Left lobe of liver (tissue), 2 donors: ENCODE measurements around the gene GNLY. TPM values are rescaled to one million over a fixed set of nuclear protein-coding genes. Genes with fewer than 3 reads are reported as not detected.
"Not testable (repeated sequence)": the region's sequence is repeated elsewhere in the genome, so short reads cannot be mapped to it uniquely, and the experiment has no call there.

Experiments
- ATAC-seq: fragments of 200-7000 bp; cut with Tn5 transposase; one replicate; pipeline ENCODE4 v1.9.1; 2020; ENCODE audit warnings: mild to moderate bottlenecking, moderate library complexity
- DNase-seq: peaks from one replicate; pipeline ENCODE4 v3.0.0-alpha.2; 2020; ENCODE audit warnings: low spot score
- total RNA-seq: library from RNA; stranded (reverse); gene quantifications from one replicate; pipeline ENCODE4 v1.2.1, GENCODE V29; 2021
- donor health status: DM: no; HTN: no; CAD: no; lungs with moderate emphysema.
- donor health status: DM: no; HTN: yes; CAD: no.

The GNLY gene
- total RNA-seq, 1 donor from 2014 or later: 0.68 TPM

DNA sequence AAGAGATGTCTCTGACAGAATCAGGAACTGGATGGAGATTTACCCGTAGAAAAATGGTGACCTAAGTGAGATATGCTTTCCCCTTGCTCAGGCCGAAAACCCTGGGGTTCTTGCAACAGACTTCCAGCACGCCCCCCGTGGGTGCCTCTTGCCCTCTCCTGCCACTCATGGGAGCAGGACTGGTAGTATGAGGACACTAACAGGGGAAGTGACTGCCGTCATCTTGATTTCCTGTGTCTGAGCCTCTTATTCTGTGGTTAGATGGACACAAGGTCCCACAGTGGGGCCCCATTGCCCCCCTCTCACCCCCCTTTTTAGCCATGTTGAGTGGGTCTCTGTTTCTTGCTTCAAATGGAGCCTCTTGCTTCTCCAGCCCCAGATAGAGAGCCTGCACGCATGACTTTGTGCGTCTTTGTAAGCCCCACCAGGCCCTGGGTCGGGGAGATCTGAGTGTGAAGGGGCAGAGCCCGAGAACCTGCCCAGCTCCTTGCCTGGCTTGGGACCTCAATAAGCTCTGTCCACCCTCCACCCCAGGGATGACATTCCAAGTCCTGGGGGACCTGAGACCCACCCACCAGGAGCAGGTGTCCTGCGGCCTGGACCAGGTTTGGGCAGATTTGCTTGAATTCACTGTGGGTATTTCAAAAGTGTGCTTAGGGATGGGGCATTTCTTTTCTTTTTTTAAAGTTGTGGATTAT, 12.6 kb downstream of the GNLY start:
- DNase-seq (peak; percentile 47), ATAC-seq (no peak)

DNA sequence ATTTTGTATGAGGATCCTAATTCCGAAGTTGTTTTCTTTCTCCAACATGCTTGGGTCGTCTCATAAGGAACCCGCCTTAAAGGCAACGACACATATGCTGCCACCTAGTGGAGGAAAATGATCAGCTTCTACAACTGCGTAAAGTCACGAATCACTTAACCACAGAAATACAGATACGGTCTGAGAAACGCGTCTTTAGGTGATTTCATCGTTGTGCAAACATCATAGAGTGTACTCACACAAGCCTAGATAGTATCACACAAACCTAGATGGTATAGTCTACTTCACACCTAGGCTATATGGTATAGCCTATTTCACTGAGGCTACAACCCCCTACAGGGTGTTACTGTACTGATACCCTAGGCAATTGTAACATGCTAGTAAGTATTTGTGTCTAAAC, 13.1 kb downstream of the GNLY start:
- ATAC-seq (peak; percentile 67), DNase-seq (peak; percentile 57)

DNA sequence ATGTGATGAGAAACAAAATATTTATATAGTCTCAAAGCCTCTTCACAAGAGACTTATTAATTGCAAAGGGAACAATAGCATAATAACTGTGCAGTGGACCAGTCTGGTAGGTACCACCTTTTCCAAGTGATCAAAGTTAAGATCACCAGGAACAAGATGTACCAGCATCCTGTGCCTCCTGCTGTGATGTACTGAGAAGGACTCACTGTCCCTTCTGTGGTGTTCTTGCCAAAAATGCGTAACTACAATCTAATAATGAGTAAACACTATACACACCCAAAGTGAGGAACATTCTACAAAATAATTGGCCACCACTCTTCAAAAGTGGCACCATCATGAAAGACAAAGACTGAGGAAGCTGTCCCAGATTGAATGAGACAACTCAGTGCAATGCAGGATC, 14.5 kb downstream of the GNLY start:
- DNase-seq (peak; percentile 46), ATAC-seq (peak; percentile 2)

DNA sequence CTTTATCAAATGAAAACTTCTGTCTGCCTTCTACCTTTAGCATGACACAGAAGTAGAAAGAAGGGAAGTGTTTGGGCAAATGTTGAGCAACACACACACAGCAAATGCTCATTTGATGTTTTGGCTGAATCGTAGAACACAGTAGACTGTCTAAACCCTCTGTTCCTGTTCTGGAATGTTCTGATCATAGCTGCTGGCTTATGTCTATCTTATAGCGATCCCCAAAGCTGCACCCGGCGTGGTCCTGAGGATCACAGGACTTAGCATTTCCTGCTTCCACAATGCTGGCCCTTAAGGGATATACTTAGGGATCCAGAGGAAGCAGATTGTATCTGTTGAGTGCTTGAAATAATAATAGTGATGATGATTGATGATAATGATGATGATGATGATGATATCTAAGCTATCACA, 15.2 kb downstream of the GNLY start:
- DNase-seq: peak; percentile 45
- ATAC-seq: peak; percentile 16

DNA sequence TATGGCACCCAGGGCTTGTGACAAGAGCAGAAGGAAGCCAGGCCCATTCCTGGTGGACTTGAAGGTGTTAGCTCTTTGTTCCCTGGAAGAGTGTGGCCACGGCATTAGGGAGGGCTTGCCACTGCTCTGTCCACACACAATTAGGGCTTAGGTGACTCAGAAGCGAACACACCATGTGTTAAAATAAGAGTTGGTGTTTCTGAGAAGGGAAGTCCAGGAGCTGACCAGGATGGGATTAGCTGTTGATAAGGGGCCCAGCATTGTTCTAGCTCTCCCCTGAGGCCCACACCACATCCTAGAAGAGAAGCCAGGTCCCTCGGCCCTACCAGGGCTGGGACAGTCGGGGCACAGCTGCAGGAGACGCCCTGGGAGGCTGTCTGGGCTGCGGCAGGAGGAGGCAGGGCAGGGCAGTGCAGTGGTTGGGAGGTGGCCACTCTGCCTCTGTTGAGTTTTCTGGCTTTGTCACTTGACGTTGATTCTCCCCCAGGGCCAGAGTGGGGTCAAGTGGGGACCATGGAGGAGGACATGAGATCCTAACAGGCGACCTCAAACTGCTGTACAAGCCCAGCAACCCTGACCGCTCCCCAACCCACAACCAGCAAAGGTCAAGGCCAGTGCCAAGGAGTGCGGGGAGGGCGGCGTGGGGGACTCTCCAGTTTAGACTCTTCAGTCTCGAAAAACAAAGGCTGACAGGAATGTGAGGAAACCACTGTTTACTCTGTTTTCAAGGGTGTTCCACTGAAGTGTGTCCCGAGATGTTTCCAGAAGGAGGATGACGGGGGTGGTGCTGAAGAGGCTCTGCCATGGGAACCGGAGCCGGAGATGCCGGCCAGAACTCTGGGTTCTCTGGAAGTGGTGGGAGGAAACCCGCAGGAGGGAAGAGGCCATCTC, 16.8 kb downstream of the GNLY start:
- ATAC-seq (no peak), DNase-seq (peak; percentile 44)

DNA sequence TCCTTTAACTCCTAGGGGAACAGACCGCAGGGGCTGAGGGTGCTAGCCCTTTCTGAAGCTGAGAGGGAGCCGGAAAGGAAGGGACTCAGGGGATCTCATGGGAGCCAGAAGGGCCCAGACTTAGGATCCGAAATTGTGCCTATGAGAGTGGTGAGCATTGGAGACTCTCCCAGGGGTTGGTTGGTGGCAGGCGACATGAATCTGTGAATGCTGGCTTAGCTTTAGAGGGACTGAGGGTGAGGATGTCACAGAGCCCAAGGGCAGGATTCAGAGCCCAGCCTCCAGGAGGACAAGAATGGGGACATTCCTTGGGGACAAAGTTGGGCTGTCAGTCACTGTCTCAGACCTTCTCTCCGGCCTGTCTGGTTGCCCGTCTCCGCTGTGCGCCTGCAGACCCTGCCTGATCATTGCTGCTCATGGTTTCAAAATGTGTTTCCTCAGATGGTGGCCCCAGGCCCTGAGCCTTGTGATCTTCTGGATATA, 17.5 kb downstream of the GNLY start:
- peak; percentile 42 for DNase-seq
- ATAC-seq: no peak

DNA sequence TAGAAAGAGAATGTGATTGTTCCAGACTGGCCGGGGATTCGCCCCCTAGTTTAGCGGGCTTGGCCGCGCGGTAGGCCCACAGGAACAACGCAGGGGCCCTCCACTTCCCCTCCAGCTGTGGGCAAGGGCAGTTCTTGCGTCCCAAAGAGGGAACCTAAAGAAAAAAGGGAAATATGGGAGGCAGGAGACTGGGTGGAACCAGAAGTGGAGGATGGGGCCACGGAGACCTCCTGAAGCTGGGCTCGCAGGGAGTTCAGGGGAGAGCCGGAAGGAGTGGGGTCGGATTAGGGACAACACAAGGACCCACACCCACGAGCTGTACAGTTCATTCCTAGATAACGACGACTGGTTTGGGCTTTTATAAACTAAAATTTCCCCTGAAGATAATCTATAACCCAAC, 18.2 kb downstream of the GNLY start:
- ATAC-seq (no peak), DNase-seq (peak; percentile 48)

DNA sequence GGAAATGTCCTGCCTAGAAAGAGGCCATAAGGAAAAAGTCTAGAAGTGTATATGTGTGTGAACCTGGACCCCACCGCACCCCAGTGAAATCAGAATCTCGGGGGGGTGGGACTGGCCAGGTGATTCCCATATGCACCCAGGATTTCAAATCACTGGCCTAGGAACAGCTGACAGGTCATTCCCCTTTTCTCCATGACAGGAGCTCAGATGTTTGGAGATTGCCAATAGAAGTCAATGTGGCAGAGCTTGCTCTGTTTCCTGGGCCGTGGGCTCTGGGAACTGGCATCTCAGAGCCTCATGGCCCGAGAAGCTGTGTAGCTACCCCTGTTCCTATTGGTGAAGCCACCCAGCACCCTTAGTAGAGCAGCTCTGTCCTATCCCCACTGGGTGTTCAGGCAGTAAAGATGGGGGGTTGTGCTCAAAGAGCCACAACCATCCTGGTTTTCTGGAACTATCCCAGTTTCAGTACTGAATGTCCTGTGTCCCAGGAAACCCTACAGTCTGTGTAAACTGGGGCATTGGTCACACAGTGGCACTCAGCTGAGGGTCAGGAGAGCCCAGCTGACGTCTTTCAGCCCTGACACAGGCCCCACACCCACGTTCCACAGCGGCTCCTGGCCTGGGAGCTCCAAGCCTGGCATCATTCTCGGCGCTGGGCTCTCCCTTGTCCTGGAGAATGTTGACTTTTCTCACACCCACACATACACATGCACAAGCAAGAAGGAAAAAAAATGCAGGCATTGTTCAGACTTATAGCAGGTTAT, 18.9 kb downstream of the GNLY start:
- DNase-seq: peak; percentile 96
- ATAC-seq: peak; percentile 85

DNA sequence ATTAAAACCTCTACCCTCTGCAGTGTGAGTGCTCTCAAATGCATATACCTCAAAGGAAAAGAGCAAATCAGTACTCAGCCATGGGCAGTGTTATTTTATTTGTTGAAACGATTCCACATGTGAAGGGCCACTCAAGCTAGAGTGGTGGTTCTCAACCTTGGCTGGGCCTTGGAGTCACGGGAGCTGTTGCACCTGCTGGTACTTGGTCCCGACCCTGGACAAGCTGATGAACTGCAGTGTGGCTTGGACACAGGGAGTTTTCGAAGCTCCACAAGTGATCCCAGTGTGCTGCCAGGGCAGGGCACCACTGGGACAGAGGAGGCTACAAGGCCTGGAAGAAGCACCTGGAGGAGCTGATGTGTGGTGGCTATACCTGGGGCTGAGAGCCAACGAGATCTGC, 19.7 kb downstream of the GNLY start:
- DNase-seq (peak; percentile 55), ATAC-seq (peak; percentile 5)

DNA sequence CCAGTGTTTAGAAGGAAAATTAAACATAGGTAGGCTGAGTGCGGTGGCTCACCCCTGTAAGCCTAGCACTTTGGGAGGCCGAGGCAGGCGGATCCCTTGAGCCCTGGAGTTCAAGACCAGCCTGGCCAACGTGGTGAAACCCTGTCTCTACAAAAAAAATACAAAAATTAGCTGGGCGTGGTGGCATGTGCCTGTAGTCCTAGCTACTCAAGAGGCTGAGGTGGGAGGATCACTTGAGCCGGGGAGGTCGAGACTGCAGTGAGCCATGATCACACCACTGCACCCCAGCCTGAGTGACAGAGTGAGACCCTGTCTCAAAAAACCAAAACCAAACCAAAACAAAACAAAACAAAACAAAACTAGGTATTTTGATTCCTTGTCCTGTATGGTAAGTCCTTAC, 20.3 kb downstream of the GNLY start:
- peak; percentile 34 for DNase-seq
- ATAC-seq: not testable (repeated sequence)

DNA sequence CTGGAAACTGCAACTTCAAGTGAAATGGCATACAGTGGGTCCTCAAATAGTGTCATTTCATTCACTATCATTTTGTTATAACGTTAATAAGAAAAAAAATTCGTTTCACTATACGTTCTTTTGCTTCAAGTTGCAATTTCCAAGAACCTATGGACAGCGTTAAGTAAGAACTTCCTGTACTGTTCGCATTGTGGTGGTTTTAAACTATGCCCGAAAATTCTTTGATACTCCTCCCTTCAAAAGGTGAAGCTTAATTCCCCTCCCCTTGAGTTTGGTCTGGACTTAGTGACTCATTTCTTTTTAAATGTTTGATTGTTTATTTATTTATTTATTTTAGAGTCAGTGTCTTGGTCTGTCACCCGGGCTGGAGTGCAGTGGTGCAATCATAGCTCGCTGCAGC, 20.7 kb downstream of the GNLY start:
- DNase-seq: no peak
- no peak for ATAC-seq

DNA sequence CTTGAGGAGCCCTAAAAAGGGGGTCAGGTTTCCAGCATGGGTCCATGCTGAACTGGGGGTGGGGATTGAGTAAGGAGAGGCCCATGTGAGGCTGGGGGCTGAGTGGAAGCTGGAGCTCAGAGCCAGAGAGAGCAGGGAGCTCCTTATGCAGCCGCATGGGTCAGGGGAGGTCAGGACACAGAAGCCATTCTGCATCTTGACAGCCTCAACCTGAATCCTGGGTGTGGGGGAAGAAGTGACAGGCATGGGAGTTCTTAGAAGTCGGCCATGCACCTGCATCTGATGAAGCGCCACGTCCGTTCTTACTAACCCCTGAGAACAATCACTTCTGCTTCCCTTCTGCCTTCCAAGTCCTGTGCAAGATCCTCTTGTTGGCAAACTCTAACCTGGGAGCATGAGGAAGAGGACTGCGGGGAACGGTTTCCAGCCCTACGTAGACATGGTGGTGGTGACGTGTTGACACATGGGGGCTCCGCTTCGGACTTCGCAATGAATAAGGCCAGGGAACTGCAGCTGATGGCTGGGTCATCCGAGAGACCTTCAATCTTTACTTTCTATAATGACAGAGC, 22.3 kb downstream of the GNLY start:
- DNase-seq (no peak), ATAC-seq (no peak)

DNA sequence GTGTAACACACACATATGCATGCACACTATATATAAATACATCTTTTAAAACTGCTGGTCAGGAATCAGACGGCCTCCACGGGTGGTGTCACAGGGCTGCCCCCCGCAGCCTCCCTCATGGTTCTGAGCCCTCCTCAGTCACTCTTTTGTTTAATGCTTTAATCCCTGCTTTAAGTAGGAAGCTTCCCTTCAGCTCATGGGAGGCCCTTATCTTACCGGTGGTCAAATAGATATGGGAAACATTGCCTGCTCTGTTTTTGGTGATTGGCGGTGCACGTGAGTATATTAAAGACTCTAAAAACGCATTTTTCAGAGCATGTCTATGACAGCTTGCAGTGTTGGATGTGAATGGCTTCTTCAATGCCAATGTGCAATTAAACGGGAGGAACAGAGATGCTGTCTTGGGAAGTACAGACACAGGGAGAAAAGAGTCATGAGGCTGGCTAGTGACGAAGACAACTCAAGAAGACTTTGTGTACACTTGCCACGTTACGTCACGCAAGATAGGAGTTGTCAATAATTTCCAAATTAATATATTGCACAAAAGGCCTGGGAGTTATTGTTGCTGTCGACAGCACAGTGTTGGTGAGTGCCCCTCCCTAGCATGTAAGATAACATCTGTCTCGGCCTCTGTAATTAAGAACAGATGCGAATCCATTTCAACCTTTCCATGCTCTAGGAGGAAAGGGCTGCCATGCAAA, 23.3 kb downstream of the GNLY start:
- no peak for ATAC-seq
- DNase-seq: no peak

DNA sequence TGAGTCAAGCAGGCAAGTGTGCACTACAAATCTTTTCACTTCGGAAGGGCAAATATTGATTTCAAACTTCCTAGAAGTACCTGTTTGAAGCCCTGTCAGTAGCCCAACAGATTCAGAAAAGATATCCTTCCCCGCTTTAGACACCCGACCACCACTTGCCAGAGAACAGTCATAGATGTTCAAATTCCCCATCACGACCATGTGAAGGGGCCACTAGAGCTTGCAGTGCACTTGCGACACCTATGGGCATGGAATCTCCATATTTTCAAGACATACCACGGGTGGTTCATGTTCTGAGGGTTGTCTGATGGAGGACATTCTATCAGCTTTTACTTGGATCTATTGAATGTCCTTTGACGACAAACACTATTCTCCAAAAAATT, 23.8 kb downstream of the GNLY start:
- ATAC-seq (no peak), DNase-seq (no peak)

DNA sequence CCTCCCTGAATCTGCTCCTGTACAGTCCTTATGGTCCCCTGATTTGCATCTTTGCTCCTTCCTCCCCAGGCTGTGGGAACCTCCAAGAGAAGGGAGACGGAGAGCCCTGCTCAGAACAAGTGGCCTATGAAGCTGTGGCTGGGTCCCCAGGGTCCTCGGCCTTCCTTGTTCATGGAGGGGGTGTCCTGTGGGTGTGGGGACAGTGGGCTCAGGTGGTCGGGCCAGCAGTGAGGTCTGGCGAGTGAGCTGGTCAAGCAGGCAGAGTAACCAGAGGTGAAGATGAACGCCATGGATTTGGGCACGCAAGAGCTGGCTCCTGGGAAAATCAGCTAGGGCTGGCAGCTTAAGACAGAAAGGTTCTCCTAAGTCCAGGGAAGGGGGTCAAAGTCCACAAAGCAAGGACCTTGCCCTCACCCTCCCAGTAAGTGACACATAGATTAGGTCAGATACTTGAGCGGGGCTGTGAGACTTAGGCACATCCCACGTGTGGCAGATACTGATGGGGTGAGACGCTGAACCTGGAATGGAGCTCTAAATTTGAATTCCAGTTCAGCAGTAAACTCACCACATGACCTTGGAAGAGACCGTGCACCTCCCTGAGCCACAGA, 24.8 kb downstream of the GNLY start:
- no peak for DNase-seq
- ATAC-seq: no peak

DNA sequence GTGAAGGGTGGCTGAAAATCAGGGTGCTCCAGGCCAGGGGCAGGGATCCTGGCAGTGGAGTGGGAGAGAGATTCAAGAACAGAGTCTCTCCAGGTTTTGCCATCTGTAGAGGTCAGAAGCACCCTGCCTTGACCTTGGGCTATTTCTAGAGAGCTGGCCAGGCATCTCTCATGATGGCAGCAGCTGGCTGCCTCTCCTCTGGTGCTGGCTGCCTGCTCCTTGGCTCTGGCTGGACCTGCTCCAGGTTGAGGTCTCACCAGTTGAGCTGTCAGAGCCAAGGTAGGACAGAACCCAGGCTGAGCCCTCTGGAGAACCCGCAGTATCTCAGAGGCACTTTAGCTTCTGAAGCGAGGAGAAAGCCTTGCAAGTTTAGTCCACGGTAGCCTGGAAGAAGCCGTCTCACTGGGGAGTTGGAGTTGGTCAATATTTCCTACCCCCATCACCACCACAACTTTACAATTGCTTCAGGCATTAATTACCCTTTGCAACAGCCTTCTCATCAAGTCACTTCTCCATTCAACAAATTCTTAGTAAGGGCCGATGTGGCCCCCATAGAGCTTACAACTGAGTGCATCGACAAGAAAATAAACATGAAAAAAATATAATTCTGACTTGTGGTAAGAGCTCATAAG, 25.6 kb downstream of the GNLY start:
- no peak for ATAC-seq
- no peak for DNase-seq

DNA sequence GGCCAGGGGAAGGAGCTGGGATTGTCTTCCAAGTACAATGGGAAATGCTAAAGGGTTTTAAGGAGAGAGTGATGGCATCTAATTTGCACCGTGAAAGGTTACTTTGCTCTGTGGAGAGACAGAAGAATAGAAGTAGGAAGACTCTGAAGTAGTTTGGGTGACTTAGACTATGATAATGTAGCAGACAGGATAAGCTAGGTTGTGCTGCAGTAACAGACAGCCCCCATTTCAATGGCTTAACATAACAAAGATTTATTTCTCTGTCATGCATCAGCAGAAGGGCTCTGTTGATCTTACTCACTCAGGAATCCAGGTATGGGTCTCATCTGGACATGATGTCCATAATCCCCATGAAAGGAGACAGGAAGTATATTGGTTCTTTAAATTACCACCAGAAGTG, 26.4 kb downstream of the GNLY start:
- no peak for DNase-seq
- ATAC-seq: no peak

DNA sequence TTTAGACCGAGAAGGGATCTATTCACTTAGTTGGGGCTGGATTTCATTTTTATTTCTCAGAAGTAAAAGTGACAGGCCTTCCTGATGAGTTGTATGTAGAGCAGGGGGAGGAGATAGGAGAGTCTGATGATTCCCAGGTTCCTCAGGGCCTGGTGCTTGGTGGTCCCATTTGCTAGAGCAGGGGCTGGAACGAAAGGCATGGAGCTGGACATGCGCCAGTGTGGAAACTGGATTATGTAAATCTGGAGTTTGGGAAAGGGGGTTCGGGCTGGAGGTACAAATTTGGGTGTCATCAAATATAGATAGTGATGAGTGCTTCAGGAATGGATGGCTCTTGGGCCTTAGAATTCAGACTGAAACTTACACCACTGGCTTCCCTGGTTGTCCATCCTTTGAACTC, 27.5 kb downstream of the GNLY start:
- ATAC-seq (no peak), DNase-seq (no peak)

DNA sequence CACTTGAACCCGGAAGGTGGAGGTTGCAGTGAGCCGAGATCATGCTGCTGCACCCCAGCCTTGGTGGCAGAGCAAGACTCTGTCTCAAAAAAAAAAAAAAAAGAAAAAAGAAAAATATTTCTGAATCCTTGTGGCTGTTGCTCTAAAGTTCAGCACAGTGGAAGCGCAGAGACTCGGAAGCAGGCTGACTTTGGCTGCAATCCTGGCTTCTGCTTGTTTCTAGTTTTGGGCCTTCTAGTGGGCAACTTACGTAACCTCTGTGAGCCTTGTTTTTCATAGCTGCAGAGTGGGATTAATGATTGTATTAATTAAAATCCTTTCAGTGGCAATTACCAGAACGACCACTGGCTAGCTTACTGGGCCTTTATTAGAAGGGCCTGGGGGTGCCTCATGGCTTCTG, 28.4 kb downstream of the GNLY start:
- DNase-seq: no peak
- peak; percentile 65 for ATAC-seq
